H9 (cell line): ENCODE measurements around the gene RASGRF2. TPM values are rescaled to one million over a fixed set of nuclear protein-coding genes. Genes with fewer than 3 reads are reported as not detected.

Experiments
- DNase-seq: peaks from one replicate; pipeline ENCODE4 v3.0.0-alpha.2; 2017
- H2AFZ ChIP-seq: one replicate; pipeline ENCODE4 v1.6.1; 2013; ENCODE audit warnings: mild to moderate bottlenecking, low read length, control low read depth, moderate library complexity
- H2AK5ac ChIP-seq: 2 replicates; pipeline ENCODE4 v1.6.1; 2013; ENCODE audit warnings: low read length, control low read depth, mixed read lengths; ENCODE audit not compliant: insufficient read length
- H2BK120ac ChIP-seq: one replicate; pipeline ENCODE4 v1.6.1; 2013; ENCODE audit warnings: low read depth, mild to moderate bottlenecking, low read length, control low read depth, inconsistent platforms; ENCODE audit not compliant: poor library complexity, severe bottlenecking
- H2BK12ac ChIP-seq: 2 replicates; pipeline ENCODE4 v1.6.1; 2013; ENCODE audit warnings: low read length, control low read depth, mixed read lengths, low read depth; ENCODE audit not compliant: insufficient read length
- H2BK15ac ChIP-seq: 2 replicates; pipeline ENCODE4 v1.6.1; 2013; ENCODE audit warnings: low read depth, low read length, control low read depth
- H2BK20ac ChIP-seq: one replicate; pipeline ENCODE4 v1.6.1; 2013; ENCODE audit warnings: low read depth, mild to moderate bottlenecking, low read length, control low read depth, inconsistent platforms; ENCODE audit not compliant: poor library complexity, severe bottlenecking
- H2BK5ac ChIP-seq: 2 replicates; pipeline ENCODE4 v1.6.1; 2013; ENCODE audit warnings: low read length, control low read depth, mixed read lengths; ENCODE audit not compliant: insufficient read length
- H3K14ac ChIP-seq: 2 replicates; pipeline ENCODE4 v1.6.1; 2013; ENCODE audit warnings: low read length, control low read depth; ENCODE audit not compliant: insufficient read depth
- H3K18ac ChIP-seq: 2 replicates; pipeline ENCODE4 v1.6.1; 2013; ENCODE audit warnings: low read depth, mild to moderate bottlenecking, mixed read lengths, low read length, control low read depth; ENCODE audit not compliant: insufficient read length
- H3K23ac ChIP-seq: 2 replicates; pipeline ENCODE4 v1.6.1; 2013; ENCODE audit warnings: low read length, control low read depth, mixed read lengths, low read depth; ENCODE audit not compliant: insufficient read length
- H3K23me2 ChIP-seq: 2 replicates; pipeline ENCODE4 v1.6.1; 2013; ENCODE audit warnings: low read depth, mild to moderate bottlenecking, mixed read lengths, low read length, control low read depth; ENCODE audit not compliant: insufficient read length, poor library complexity, severe bottlenecking
- H3K27ac ChIP-seq: 2 replicates; pipeline ENCODE4 v1.5.1; 2013; ENCODE audit warnings: low read length, control low read depth, mixed read lengths, low read depth; ENCODE audit not compliant: insufficient read length
- H3K27me3 ChIP-seq: 2 replicates; pipeline ENCODE4 v1.6.1; 2013; ENCODE audit warnings: low read length, control low read depth, inconsistent platforms; ENCODE audit not compliant: insufficient read depth
- H3K4ac ChIP-seq: 2 replicates; pipeline ENCODE4 v1.6.1; 2013; ENCODE audit warnings: low read depth, mild to moderate bottlenecking, control low read depth, inconsistent platforms, low read length, moderate library complexity
- H3K4me1 ChIP-seq: 2 replicates; pipeline ENCODE4 v1.6.1; 2013; ENCODE audit warnings: low read length, control low read depth, inconsistent platforms; ENCODE audit not compliant: insufficient read depth
- H3K4me2 ChIP-seq: 2 replicates; pipeline ENCODE4 v1.6.1; 2013; ENCODE audit warnings: low read length, control low read depth, mixed read lengths; ENCODE audit not compliant: insufficient read length, insufficient read depth
- H3K56ac ChIP-seq: 2 replicates; pipeline ENCODE4 v1.6.1; 2013; ENCODE audit warnings: low read depth, mild to moderate bottlenecking, mixed read lengths, low read length, control low read depth; ENCODE audit not compliant: insufficient read length
- H3K79me1 ChIP-seq: 2 replicates; pipeline ENCODE4 v1.6.1; 2013; ENCODE audit warnings: low read depth, mild to moderate bottlenecking, moderate library complexity, low read length, control low read depth, inconsistent platforms; ENCODE audit not compliant: insufficient read depth, poor library complexity, severe bottlenecking
- H3K79me2 ChIP-seq: 2 replicates; pipeline ENCODE4 v1.6.1; 2013; ENCODE audit warnings: low read length, control low read depth, inconsistent platforms; ENCODE audit not compliant: insufficient read depth
- H3K9ac ChIP-seq: 2 replicates; pipeline ENCODE4 v1.6.1; 2013; ENCODE audit warnings: low read length, control low read depth, mixed read lengths; ENCODE audit not compliant: insufficient read length; ENCODE audit errors: extremely low read depth
- H3K9me3 ChIP-seq: one replicate; pipeline ENCODE4 v1.6.1; 2013; ENCODE audit warnings: low read depth, low read length, inconsistent platforms; ENCODE audit not compliant: control insufficient read depth
- H3T11ph ChIP-seq: one replicate; pipeline ENCODE4 v1.6.1; 2013; ENCODE audit warnings: mild to moderate bottlenecking, low read length, control low read depth, inconsistent platforms
- H4K20me1 ChIP-seq: one replicate; pipeline ENCODE4 v1.6.1; 2013; ENCODE audit not compliant: control insufficient read depth, insufficient read length, insufficient read depth
- H4K5ac ChIP-seq: 2 replicates; pipeline ENCODE4 v1.6.1; 2013; ENCODE audit warnings: low read depth, mild to moderate bottlenecking, mixed read lengths, low read length, control low read depth; ENCODE audit not compliant: insufficient read length
- H4K8ac ChIP-seq: replicated peaks from 2 replicates; pipeline ENCODE4 v1.6.1; 2013; ENCODE audit warnings: low read length, control low read depth, mixed read lengths, low read depth; ENCODE audit not compliant: insufficient read length
- H4K91ac ChIP-seq: 2 replicates; pipeline ENCODE4 v1.6.1; 2013; ENCODE audit warnings: low read depth, mild to moderate bottlenecking, moderate library complexity, mixed read lengths, low read length, control low read depth; ENCODE audit not compliant: insufficient read length
- H3K27ac Mint-ChIP-seq, 3 experiments: 2 replicates in 2 of 3; 3 replicates in 1 of 3; pipeline ENCODE4 v1.8.0; 2020 to 2021; ENCODE audit warnings: mixed read lengths in 3 of 3, mild to moderate bottlenecking in 1 of 3, moderate library complexity in 1 of 3
- H3K27me3 Mint-ChIP-seq: 2 replicates; pipeline ENCODE4 v1.8.0; 2021; ENCODE audit warnings: low read depth, mild to moderate bottlenecking, moderate library complexity, mixed read lengths
- H3K36me3 Mint-ChIP-seq, 3 experiments: 2 replicates in 2 of 3; 3 replicates in 1 of 3; pipeline ENCODE4 v1.8.0; 2020 to 2021; ENCODE audit warnings: low read depth in 3 of 3, mixed read lengths in 3 of 3; ENCODE audit not compliant: insufficient read depth in 1 of 3
- H3K4me1 Mint-ChIP-seq, 2 experiments: 2 replicates each; pipeline ENCODE4 v1.8.0; 2020; ENCODE audit warnings: mixed read lengths in 2 of 2
- H3K4me3 Mint-ChIP-seq, 2 experiments: 2 replicates in 1 of 2; 3 replicates in 1 of 2; pipeline ENCODE4 v1.8.0; 2020 to 2021; ENCODE audit warnings: mild to moderate bottlenecking in 2 of 2, mixed read lengths in 2 of 2, moderate library complexity in 1 of 2
- H3K9me3 Mint-ChIP-seq, 2 experiments: 2 replicates in 1 of 2; 3 replicates in 1 of 2; pipeline ENCODE4 v1.8.0; 2020; ENCODE audit warnings: mild to moderate bottlenecking in 2 of 2, mixed read lengths in 2 of 2, moderate library complexity in 1 of 2
- CTCF ChIP-seq: fragments of 200-600 bp; sonication (generic); conservative IDR thresholded peaks from 3 replicates; pipeline ENCODE4 v1.8.0; 2021; ENCODE audit warnings: antibody characterized with exemption, mild to moderate bottlenecking
- WGBS: extraction: QIAGEN DNeasy Blood & Tissue Kit; methylation state at CpG from one replicate; pipeline ENCODE4 v1.1.7; 2013; ENCODE audit warnings: missing lambda C conversion rate, low lambda C conversion rate, mixed read lengths; ENCODE audit not compliant: insufficient read length; ENCODE audit errors: extremely low coverage; 5-methylcytosine and 5-hydroxymethylcytosine counted together
- total RNA-seq: library from RNA; stranded (reverse); gene quantifications from 2 replicates; pipeline ENCODE4 v1.2.1, GENCODE V29; 2021

RASGRF2 gene
- total RNA-seq, 1 experiment from 2014 or later, result 13.5 TPM

GRCh38 chr5:81080809-81081460 is 120.8 kb downstream of the RASGRF2 start:
- H4K5ac ChIP-seq, result no peak overlapping the region
- no CpG with 5 or more reads among the region's 9 CpGs for WGBS
- H3K79me2 ChIP-seq, result no peaks in the 10 kb centered on the region
- H2BK15ac ChIP-seq, result no peak overlapping the region
- no peak overlapping the region for H3K23ac ChIP-seq
- H3K56ac ChIP-seq, result no peak overlapping the region
- H4K20me1 ChIP-seq, result no peaks in the 10 kb centered on the region
- no peak overlapping the region for H2BK120ac ChIP-seq
- H2BK12ac ChIP-seq, result no peak overlapping the region
- no peak for TF ChIP-seq CTCF
- H3K4me3 Mint-ChIP-seq, result no peak overlapping the region
- no peak overlapping the region for H3K27ac ChIP-seq
- H3K4me1 Mint-ChIP-seq, result no peaks in the 10 kb centered on the region
- H2AK5ac ChIP-seq, result no peak overlapping the region
- no peak overlapping the region for H2BK5ac ChIP-seq
- H3K4ac ChIP-seq, result no peak overlapping the region
- H4K91ac ChIP-seq, result no peak overlapping the region
- H3T11ph ChIP-seq, result no peak overlapping the region
- H2BK20ac ChIP-seq, result no peak overlapping the region
- no peaks in the 10 kb centered on the region for H3K9me3 ChIP-seq
- no peak for DNase-seq
- H3K27ac Mint-ChIP-seq, result peak overlapping the region in 1 of 3 experiments; percentile 49; a peak in 1 of 7 replicates
- H3K14ac ChIP-seq, result no peak overlapping the region
- no peaks in the 10 kb centered on the region for H3K23me2 ChIP-seq
- no peak overlapping the region for H3K9ac ChIP-seq
- H3K4me2 ChIP-seq, result no peak overlapping the region
- no peaks in the 10 kb centered on the region for H3K27me3 ChIP-seq
- H3K27me3 Mint-ChIP-seq, result no peaks in the 10 kb centered on the region
- no peak overlapping the region for H2AFZ ChIP-seq
- H3K18ac ChIP-seq, result no peak overlapping the region
- no peak overlapping the region for H4K8ac ChIP-seq
- peaks cover 0 to 4% of the 10 kb centered on the region in 2 experiments; a peak in 2 of 5 replicates for H3K9me3 Mint-ChIP-seq
- peaks cover 0 to 27% (median 9%) of the 10 kb centered on the region in 3 experiments; a peak in 5 of 7 replicates for H3K36me3 Mint-ChIP-seq
- H3K79me1 ChIP-seq, result no peaks in the 10 kb centered on the region
- no peaks in the 10 kb centered on the region for H3K4me1 ChIP-seq
